ENCODE results near the gene PIK3C2G.

Gene PIK3C2G

GRCh38 chr12:18419311-18419710 lies 158.0 kb downstream of the PIK3C2G start:
- DNase-seq: no peak

GRCh38 chr12:18421867-18422266 lies 160.5 kb downstream of the PIK3C2G start:
- no peak for DNase-seq

GRCh38 chr12:18422871-18423270 lies 161.6 kb downstream of the PIK3C2G start:
- DNase-seq: no peak

GRCh38 chr12:18424857-18425256 lies 163.5 kb downstream of the PIK3C2G start:
- DNase-seq: no peak

GRCh38 chr12:18427520-18427919 lies 166.2 kb downstream of the PIK3C2G start:
- no peak for DNase-seq

- DNase-seq: no peak
Observed at GRCh38 chr12:18428416-18428815, 167.1 kb downstream of the PIK3C2G start.

GRCh38 chr12:18429366-18429765 lies 168.0 kb downstream of the PIK3C2G start:
- DNase-seq: no peak

GRCh38 chr12:18430425-18431048 lies 169.2 kb downstream of the PIK3C2G start:
- peak; percentile 26 for DNase-seq

GRCh38 chr12:18431771-18432170 lies 170.5 kb downstream of the PIK3C2G start:
- no peak for DNase-seq

GRCh38 chr12:18432206-18432605 lies 170.9 kb downstream of the PIK3C2G start:
- DNase-seq: peak; percentile 65

GRCh38 chr12:18436170-18436569 lies 174.9 kb downstream of the PIK3C2G start:
- no peak for DNase-seq

- DNase-seq: no peak
Observed at GRCh38 chr12:18439541-18439940, 178.2 kb downstream of the PIK3C2G start.

GRCh38 chr12:18443768-18444437 lies 182.6 kb downstream of the PIK3C2G start:
- DNase-seq: no peak

- DNase-seq: no peak
Observed at GRCh38 chr12:18446061-18446644, 184.8 kb downstream of the PIK3C2G start.

GRCh38 chr12:18454330-18454729 lies 193.0 kb downstream of the PIK3C2G start:
- DNase-seq: no peak

GRCh38 chr12:18456344-18456743 lies 195.0 kb downstream of the PIK3C2G start:
- no peak for DNase-seq

GRCh38 chr12:18457362-18457761 lies 196.0 kb downstream of the PIK3C2G start:
- DNase-seq: no peak

GRCh38 chr12:18461758-18462157 lies 200.4 kb downstream of the PIK3C2G start:
- DNase-seq: no peak

GRCh38 chr12:18462442-18462841 lies 201.1 kb downstream of the PIK3C2G start:
- DNase-seq: peak; percentile 61

- DNase-seq: no peak
Observed at GRCh38 chr12:18467620-18468245, 206.4 kb downstream of the PIK3C2G start.

- no peak for DNase-seq
Observed at GRCh38 chr12:18468246-18469075, 207.1 kb downstream of the PIK3C2G start.

- DNase-seq: no peak
Observed at GRCh38 chr12:18470251-18470650, 208.9 kb downstream of the PIK3C2G start.

GRCh38 chr12:18472304-18472703 lies 211.0 kb downstream of the PIK3C2G start:
- no peak for DNase-seq
